Measurements from ENCODE around the gene FLOT1. TPM values are rescaled to one million over a fixed set of nuclear protein-coding genes. Genes with fewer than 3 reads are reported as not detected.

FLOT1 gene
- total and polyA plus RNA-seq, 2 of the 13 experiments (the other 11 are each of a cell fraction or from before 2014, with no cell fraction given) = 82.3 to 130 TPM

GRCh38 chr6:30774701-30775100, 32.2 kb upstream of the FLOT1 start:
- H4K20me1 ChIP-seq (ENCODE audit: insufficient read depth, low read length) = no peaks in the 10 kb centered on the region
- H3K9ac ChIP-seq (ENCODE audit: insufficient read depth, low read depth, low read length) = no peak overlapping the region
- no peak overlapping the region for H3K27ac ChIP-seq (ENCODE audit: extremely low read length, insufficient read depth, low read length)
- intact Hi-C loops (cut with micrococcal nuclease; ENCODE audit: unreplicated experiment) = no loop called here
- ChIA-PET POLR2A (interaction anchor here (1.0 kb wide), 1 partner anchor 11 kb away, joined by 3 read pairs; no protein-coding TSS in a partner anchor), CTCF (ENCODE audit: low intra/inter-chr PET ratio, low total read pairs) (no interaction called here)
- H3K36me3 ChIP-seq (replicated peaks in 1 of 2; ENCODE audit: control insufficient read depth in 1 of 2, insufficient read depth in 2 of 2, low read length in 2 of 2) = no peaks in the 10 kb centered on the region
- DNase-seq (ENCODE audit: low spot score) (no peak), ATAC-seq (no peak), FAIRE-seq (no peak)
- no peak overlapping the region for H3K4me2 ChIP-seq (ENCODE audit: low read depth, low read length)
- peaks cover 69% of the 10 kb centered on the region for H3K4me1 ChIP-seq (ENCODE audit: insufficient read depth, low read length)
- H3K4me3 ChIP-seq (replicated peaks in 1 of 3; ENCODE audit: insufficient read depth in 1 of 3, low read depth in 2 of 3, low read length in 3 of 3) = no peak overlapping the region
- H3K9me3 ChIP-seq (ENCODE audit: low read length) = no peaks in the 10 kb centered on the region
- H2AFZ ChIP-seq (ENCODE audit: low read length) = no peak overlapping the region
- no peaks in the 10 kb centered on the region for H3K27me3 ChIP-seq (ENCODE audit: control insufficient read depth in 1 of 2, insufficient read depth in 2 of 2, low read length in 2 of 2)
- H3K79me2 ChIP-seq (ENCODE audit: insufficient read depth, low read length) = no peaks in the 10 kb centered on the region
- in situ Hi-C loops (cut with HindIII; ENCODE audit: extremely low pct_ligation_motif_present, low pct_unique_long_range_greater_than_20kb) = no loop called here
- WGBS (ENCODE audit: low lambda C conversion rate) = 93% methylated on average over 8 of the region's 8 CpGs
- BruUV-seq (replicated peaks) = no TSS peak
- TF ChIP-seq CBX5 (CRISPR knock-in tag; IDR thresholded peaks at IDR 0.05; ENCODE audit: borderline replicate concordance) (no peak), PHF8 (CRISPR knock-in tag; IDR thresholded peaks at IDR 0.05) (no peak), ZSCAN9 (CRISPR knock-in tag; IDR thresholded peaks at IDR 0.05; ENCODE audit: borderline replicate concordance) (no peak), EHMT2 (IDR thresholded peaks at IDR 0.05; ENCODE audit: borderline replicate concordance, low read depth, low read length) (no peak), HOXA5 (CRISPR knock-in tag; IDR thresholded peaks at IDR 0.05) (no peak), CREB1 (IDR thresholded peaks at IDR 0.05) (no peak), CREB1 (CRISPR knock-in tag; IDR thresholded peaks at IDR 0.05) (no peak), ZNF460 (CRISPR knock-in tag; IDR thresholded peaks at IDR 0.05; ENCODE audit: borderline replicate concordance) (no peak), SUZ12 (IDR thresholded peaks at IDR 0.05; ENCODE audit: low read depth, low read length) (no peak), ZSCAN5A (CRISPR knock-in tag; IDR thresholded peaks at IDR 0.05; ENCODE audit: borderline replicate concordance) (no peak), ZNF776 (CRISPR knock-in tag; IDR thresholded peaks at IDR 0.05) (no peak)
- TF ChIP-seq, protein P1, sequence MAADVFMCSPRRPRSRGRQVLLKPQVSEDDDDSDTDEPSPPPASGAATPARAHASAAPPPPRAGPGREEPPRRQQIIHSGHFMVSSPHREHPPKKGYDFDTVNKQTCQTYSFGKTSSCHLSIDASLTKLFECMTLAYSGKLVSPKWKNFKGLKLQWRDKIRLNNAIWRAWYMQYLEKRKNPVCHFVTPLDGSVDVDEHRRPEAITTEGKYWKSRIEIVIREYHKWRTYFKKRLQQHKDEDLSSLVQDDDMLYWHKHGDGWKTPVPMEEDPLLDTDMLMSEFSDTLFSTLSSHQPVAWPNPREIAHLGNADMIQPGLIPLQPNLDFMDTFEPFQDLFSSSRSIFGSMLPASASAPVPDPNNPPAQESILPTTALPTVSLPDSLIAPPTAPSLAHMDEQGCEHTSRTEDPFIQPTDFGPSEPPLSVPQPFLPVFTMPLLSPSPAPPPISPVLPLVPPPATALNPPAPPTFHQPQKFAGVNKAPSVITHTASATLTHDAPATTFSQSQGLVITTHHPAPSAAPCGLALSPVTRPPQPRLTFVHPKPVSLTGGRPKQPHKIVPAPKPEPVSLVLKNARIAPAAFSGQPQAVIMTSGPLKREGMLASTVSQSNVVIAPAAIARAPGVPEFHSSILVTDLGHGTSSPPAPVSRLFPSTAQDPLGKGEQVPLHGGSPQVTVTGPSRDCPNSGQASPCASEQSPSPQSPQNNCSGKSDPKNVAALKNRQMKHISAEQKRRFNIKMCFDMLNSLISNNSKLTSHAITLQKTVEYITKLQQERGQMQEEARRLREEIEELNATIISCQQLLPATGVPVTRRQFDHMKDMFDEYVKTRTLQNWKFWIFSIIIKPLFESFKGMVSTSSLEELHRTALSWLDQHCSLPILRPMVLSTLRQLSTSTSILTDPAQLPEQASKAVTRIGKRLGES (CRISPR knock-in tag; IDR thresholded peaks at IDR 0.05; ENCODE audit: borderline replicate concordance) = no peak
- TF ChIP-seq, protein P2, sequence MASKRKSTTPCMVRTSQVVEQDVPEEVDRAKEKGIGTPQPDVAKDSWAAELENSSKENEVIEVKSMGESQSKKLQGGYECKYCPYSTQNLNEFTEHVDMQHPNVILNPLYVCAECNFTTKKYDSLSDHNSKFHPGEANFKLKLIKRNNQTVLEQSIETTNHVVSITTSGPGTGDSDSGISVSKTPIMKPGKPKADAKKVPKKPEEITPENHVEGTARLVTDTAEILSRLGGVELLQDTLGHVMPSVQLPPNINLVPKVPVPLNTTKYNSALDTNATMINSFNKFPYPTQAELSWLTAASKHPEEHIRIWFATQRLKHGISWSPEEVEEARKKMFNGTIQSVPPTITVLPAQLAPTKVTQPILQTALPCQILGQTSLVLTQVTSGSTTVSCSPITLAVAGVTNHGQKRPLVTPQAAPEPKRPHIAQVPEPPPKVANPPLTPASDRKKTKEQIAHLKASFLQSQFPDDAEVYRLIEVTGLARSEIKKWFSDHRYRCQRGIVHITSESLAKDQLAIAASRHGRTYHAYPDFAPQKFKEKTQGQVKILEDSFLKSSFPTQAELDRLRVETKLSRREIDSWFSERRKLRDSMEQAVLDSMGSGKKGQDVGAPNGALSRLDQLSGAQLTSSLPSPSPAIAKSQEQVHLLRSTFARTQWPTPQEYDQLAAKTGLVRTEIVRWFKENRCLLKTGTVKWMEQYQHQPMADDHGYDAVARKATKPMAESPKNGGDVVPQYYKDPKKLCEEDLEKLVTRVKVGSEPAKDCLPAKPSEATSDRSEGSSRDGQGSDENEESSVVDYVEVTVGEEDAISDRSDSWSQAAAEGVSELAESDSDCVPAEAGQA (IDR thresholded peaks at IDR 0.05; ENCODE audit: low read depth) = no peak
- TF ChIP-seq, protein P2 (CRISPR knock-in tag; IDR thresholded peaks at IDR 0.05; ENCODE audit: borderline replicate concordance) = no peak
